ENCODE data around the gene CHMP3. TPM values are rescaled to one million over a fixed set of nuclear protein-coding genes. Genes with fewer than 3 reads are reported as not detected.
"Not testable (repeated sequence)": the region's sequence is repeated elsewhere in the genome, so short reads cannot be mapped to it uniquely, and the experiment has no call there.

Gene CHMP3
- total and polyA plus RNA-seq, 7 donors: 101 to 176 (median 146) TPM

DNA sequence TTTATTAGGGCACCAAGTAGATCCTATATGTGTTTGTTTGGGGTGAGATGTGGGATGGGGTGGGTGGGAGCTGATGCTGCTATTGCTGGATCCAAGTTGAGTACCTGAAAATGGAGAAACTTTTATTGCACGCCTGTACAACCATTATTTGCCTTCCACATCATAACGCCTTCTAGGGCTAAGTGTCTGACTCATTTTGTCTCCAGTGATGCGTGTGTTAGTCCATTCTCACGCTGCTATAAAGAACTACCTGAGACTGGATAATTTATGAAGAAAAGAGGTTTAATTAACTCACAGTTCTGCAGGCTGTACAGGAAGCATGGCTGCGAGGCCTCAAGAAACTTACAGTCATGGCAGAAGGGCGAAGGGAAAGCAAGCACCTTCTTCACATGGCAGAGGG lies 63.9 kb downstream of the CHMP3 start:
- Histone ChIP-seq H3K27me3 (no peaks in the 10 kb centered on the region), H3K4me1 (no peaks in the 10 kb centered on the region), H3K27ac (no peak overlapping the region), H3K4me3 (no peak overlapping the region), H3K9me3 (peaks cover 0 to 9% (median 1%) of the 10 kb centered on the region in 4 donors), H3K36me3 (peaks cover 8 to 82% (median 27%) of the 10 kb centered on the region in 4 donors)
- DNase-seq: no peak
- intact Hi-C loops (cut with DNase I): no loop called here
- TF ChIP-seq POLR2AphosphoS5 (IDR thresholded peaks at IDR 0.05) (no peak), EP300 (IDR thresholded peaks at IDR 0.05) (no peak), POLR2A (IDR thresholded peaks at IDR 0.05) (no peak)
- TF ChIP-seq, protein P1, sequence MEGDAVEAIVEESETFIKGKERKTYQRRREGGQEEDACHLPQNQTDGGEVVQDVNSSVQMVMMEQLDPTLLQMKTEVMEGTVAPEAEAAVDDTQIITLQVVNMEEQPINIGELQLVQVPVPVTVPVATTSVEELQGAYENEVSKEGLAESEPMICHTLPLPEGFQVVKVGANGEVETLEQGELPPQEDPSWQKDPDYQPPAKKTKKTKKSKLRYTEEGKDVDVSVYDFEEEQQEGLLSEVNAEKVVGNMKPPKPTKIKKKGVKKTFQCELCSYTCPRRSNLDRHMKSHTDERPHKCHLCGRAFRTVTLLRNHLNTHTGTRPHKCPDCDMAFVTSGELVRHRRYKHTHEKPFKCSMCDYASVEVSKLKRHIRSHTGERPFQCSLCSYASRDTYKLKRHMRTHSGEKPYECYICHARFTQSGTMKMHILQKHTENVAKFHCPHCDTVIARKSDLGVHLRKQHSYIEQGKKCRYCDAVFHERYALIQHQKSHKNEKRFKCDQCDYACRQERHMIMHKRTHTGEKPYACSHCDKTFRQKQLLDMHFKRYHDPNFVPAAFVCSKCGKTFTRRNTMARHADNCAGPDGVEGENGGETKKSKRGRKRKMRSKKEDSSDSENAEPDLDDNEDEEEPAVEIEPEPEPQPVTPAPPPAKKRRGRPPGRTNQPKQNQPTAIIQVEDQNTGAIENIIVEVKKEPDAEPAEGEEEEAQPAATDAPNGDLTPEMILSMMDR (IDR thresholded peaks at IDR 0.05): no peak
- 96 to 97% methylated on average over 6 of the region's 6 CpGs for WGBS, 2 donors

DNA sequence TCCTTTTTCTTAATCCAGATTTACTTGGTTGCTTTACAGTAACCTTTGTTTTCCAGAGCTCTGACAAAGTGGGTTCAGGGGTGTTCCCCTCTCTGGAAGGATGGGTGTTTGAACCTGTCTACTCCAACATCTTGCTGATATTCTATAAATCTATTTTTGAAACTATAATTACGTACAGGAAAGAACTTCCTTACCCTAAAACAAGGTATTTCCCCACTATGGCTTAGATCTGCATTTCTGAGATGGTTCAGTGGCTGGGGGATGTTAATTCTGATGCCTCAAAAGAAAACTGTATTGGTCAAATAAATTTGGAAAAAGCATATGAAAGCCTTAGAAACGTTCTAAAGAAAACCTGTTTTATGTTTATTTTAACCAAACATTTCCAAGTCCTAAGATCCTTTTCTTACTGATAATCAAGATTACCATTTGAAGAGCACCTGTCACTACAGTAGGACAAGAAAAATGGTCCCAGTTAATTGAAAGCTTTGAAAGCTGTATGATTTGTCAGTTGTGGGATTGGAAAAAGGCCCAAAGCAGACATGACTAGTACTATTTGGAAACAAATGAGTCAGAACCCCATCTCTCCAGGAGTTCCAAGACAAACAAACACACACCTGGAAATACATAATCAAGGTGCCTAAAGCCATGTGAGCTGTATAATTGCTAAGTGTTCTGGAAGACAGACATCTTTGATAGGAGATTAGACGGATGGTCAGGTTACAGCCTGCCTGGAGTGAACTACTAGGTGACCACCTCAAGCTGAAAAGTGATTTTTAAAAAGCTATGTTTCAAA lies 64.6 kb downstream of the CHMP3 start:
- intact Hi-C loops (cut with DNase I): no loop called here
- no peak for DNase-seq
- peaks cover 8 to 82% (median 27%) of the 10 kb centered on the region in 4 donors for H3K36me3 ChIP-seq
- H3K4me3 ChIP-seq: no peak overlapping the region
- H3K27me3 ChIP-seq: no peaks in the 10 kb centered on the region
- no peaks in the 10 kb centered on the region for H3K4me1 ChIP-seq
- TF ChIP-seq POLR2AphosphoS5 (IDR thresholded peaks at IDR 0.05) (no peak), POLR2A (IDR thresholded peaks at IDR 0.05) (no peak), EP300 (IDR thresholded peaks at IDR 0.05) (no peak)
- TF ChIP-seq, protein P1 (IDR thresholded peaks at IDR 0.05): no peak
- 79 to 94% methylated on average over 3 of the region's 3 CpGs for WGBS, 2 donors
- H3K27ac ChIP-seq: no peak overlapping the region
- peaks cover 0 to 9% (median 1%) of the 10 kb centered on the region in 4 donors for H3K9me3 ChIP-seq

DNA sequence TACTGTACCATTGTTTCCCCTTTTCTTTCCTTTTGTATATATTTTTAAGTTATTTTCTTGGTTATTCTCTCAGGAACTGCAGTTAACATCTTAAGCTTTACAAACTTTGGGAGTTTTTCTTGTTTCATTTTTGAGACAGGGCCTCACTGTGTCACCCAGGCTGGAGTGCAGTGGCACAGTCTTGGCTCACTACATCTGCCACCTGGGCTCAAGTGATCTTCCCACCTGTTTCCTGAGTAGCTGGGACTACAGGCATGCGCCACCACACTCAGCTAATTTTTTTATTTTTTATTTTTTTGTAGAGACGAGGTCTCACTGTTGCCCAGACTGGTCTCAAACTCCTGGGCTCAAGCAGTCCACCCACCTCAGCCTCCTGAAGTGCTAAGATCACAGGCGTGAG lies 66.9 kb downstream of the CHMP3 start:
- peaks cover 0 to 17% (median 9%) of the 10 kb centered on the region in 4 donors for H3K4me1 ChIP-seq
- not testable (repeated sequence) for H3K9me3 ChIP-seq

DNA sequence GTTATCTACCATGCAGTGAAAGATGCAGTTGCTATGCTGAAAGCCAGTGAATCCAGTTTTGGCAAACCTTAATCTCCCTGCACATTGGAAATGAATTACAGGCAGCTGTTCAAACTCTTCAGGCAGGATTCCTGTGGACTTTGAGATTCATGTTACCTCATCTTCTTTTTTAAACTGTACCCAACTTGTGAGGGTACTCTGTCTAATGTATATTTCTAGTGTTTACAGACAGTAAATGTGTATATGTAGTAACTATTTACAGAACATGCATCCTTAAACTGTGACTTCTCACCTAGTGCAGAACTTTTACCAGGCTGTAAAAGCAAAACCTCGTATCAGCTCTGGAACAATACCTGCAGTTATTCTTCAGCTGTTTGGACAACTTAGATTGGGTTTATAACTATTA lies 71.2 kb downstream of the CHMP3 start:
- Histone ChIP-seq H3K36me3 (peaks cover 27 to 97% (median 36%) of the 10 kb centered on the region in 4 donors), H3K4me3 (no peak overlapping the region), H3K27me3 (no peaks in the 10 kb centered on the region), H3K27ac (peak overlapping the region in 2 of 4 donors; percentile 46 to 75), H3K4me1 (peaks cover 0 to 39% (median 23%) of the 10 kb centered on the region in 4 donors), H3K9me3 (no peaks in the 10 kb centered on the region)
- no peak for TF ChIP-seq POLR2A (IDR thresholded peaks at IDR 0.05)
- no peak for TF ChIP-seq EP300 (IDR thresholded peaks at IDR 0.05)
- no peak for TF ChIP-seq POLR2AphosphoS5 (IDR thresholded peaks at IDR 0.05)
- TF ChIP-seq, protein P1 (IDR thresholded peaks at IDR 0.05): no peak
- DNase-seq: no peak
- 22 to 63% methylated on average over 1 of the region's 1 CpG for WGBS, 2 donors
- intact Hi-C loops (cut with DNase I): no loop called here

More for the DNA sequence above, 66.9 kb downstream of the CHMP3 start:
- H3K27me3 ChIP-seq; H3K4me3 ChIP-seq; intact Hi-C loops (cut with DNase I); DNase-seq: not testable (repeated sequence)
- 70 to 93% methylated on average over 3 of the region's 3 CpGs for WGBS, 2 donors
- H3K27ac ChIP-seq: peak overlapping the region in 1 of 4 donors; percentile 39
- H3K36me3 ChIP-seq: peaks cover 17 to 97% (median 34%) of the 10 kb centered on the region in 4 donors

DNA sequence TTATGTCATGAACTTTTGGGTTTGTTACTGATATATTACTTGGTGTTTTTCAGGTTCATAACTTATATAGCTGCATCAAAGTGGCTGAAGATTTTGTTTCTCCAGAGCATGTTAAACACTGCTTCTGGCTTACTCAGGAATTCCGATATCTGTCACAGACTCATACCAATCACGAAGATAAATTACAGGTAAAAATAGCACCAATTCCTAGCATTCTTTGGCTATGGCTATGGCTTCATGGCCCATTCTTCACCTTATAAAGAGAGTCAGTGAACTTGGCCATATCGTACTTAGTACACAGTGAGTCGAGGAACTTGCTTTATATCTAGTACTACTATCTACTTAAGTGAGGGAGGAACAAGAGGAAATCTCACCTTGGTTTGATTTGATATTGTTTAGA lies 72.2 kb downstream of the CHMP3 start:
- Histone ChIP-seq H3K36me3 (peaks cover 34 to 97% (median 42%) of the 10 kb centered on the region in 4 donors), H3K4me1 (peaks cover 0 to 39% (median 23%) of the 10 kb centered on the region in 4 donors), H3K27ac (peak overlapping the region in 3 of 4 donors; percentile 46 to 75 (median 46)), H3K4me3 (no peak overlapping the region), H3K9me3 (no peaks in the 10 kb centered on the region), H3K27me3 (no peaks in the 10 kb centered on the region)
- no peak for DNase-seq
- WGBS, 2 donors: 82 to 91% methylated on average over 4 of the region's 4 CpGs
- TF ChIP-seq, protein P1 (IDR thresholded peaks at IDR 0.05): no peak
- no peak for TF ChIP-seq POLR2A (IDR thresholded peaks at IDR 0.05)
- no peak for TF ChIP-seq EP300 (IDR thresholded peaks at IDR 0.05)
- TF ChIP-seq POLR2AphosphoS5 (IDR thresholded peaks at IDR 0.05): no peak
- intact Hi-C loops (cut with DNase I): no loop called here
